Astrocyte (in vitro differentiated cells and primary cell): ENCODE data around the gene ARNT2. TPM values are rescaled to one million over a fixed set of nuclear protein-coding genes. Genes with fewer than 3 reads are reported as not detected.

Experiments
- DNase-seq: peaks from one replicate; pipeline ENCODE4 v3.0.0-alpha.2; 2010; ENCODE audit warnings: low read depth
- FAIRE-seq: peaks from 2 replicates; lab custom pipeline; 2011; peaks lifted over from hg19 to GRCh38; lab: Jason Lieb, UNC
- H2AFZ ChIP-seq: 2 replicates; pipeline ENCODE4 v1.6.0; 2012; ENCODE audit warnings: low read depth, low read length, inconsistent platforms
- H3K27ac ChIP-seq: 2 replicates; pipeline ENCODE4 v1.5.1; 2011; ENCODE audit warnings: low read depth, low read length, inconsistent platforms
- H3K27me3 ChIP-seq: 2 replicates; pipeline ENCODE4 v1.6.0; 2011; ENCODE audit warnings: low read length, inconsistent platforms; ENCODE audit not compliant: insufficient read depth
- H3K36me3 ChIP-seq: 2 replicates; pipeline ENCODE4 v1.5.1; 2011; ENCODE audit warnings: low read length, inconsistent platforms; ENCODE audit not compliant: insufficient read depth
- H3K4me1 ChIP-seq: 2 replicates; pipeline ENCODE4 v1.5.1; 2011; ENCODE audit warnings: low read length, inconsistent platforms; ENCODE audit not compliant: insufficient read depth
- H3K4me2 ChIP-seq: 2 replicates; pipeline ENCODE4 v1.6.0; 2012; ENCODE audit warnings: low read length, inconsistent platforms
- H3K4me3 ChIP-seq: 2 replicates; pipeline ENCODE4 v1.5.1; 2011; ENCODE audit warnings: low read depth, mild to moderate bottlenecking, low read length, inconsistent platforms; ENCODE audit not compliant: insufficient read depth
- H3K79me2 ChIP-seq: 2 replicates; pipeline ENCODE4 v1.6.0; 2012; ENCODE audit warnings: mild to moderate bottlenecking, low read length, inconsistent platforms; ENCODE audit not compliant: insufficient read depth
- H3K9ac ChIP-seq: 2 replicates; pipeline ENCODE4 v1.6.0; 2012; ENCODE audit warnings: mild to moderate bottlenecking, low read length, inconsistent platforms
- H3K9me3 ChIP-seq: 2 replicates; pipeline ENCODE4 v1.5.1; 2012; ENCODE audit warnings: low read depth, mild to moderate bottlenecking, low read length, inconsistent platforms; ENCODE audit not compliant: insufficient read depth
- H4K20me1 ChIP-seq: 2 replicates; pipeline ENCODE4 v1.6.0; 2012; ENCODE audit warnings: low read length, inconsistent platforms; ENCODE audit not compliant: insufficient read depth
- H3K27ac Mint-ChIP-seq: one replicate; pipeline ENCODE4 v1.8.0; 2021; ENCODE audit warnings: mild to moderate bottlenecking, mixed read lengths; ENCODE audit not compliant: unreplicated experiment
- H3K27me3 Mint-ChIP-seq: one replicate; pipeline ENCODE4 v1.8.0; 2021; ENCODE audit warnings: low read depth, mixed read lengths; ENCODE audit not compliant: unreplicated experiment
- H3K36me3 Mint-ChIP-seq: one replicate; pipeline ENCODE4 v1.8.0; 2021; ENCODE audit warnings: low read depth, mixed read lengths; ENCODE audit not compliant: unreplicated experiment
- H3K4me1 Mint-ChIP-seq: one replicate; pipeline ENCODE4 v1.8.0; 2021; ENCODE audit warnings: low read depth, mixed read lengths; ENCODE audit not compliant: unreplicated experiment
- H3K4me3 Mint-ChIP-seq: one replicate; pipeline ENCODE4 v1.8.0; 2021; ENCODE audit warnings: mild to moderate bottlenecking, moderate library complexity, mixed read lengths; ENCODE audit not compliant: unreplicated experiment
- H3K9me3 Mint-ChIP-seq: one replicate; pipeline ENCODE4 v1.8.0; 2021; ENCODE audit warnings: mild to moderate bottlenecking, mixed read lengths; ENCODE audit not compliant: unreplicated experiment
- EZH2 ChIP-seq: IDR thresholded peaks from 2 replicates; pipeline ENCODE4 v1.6.1; 2012; ENCODE audit warnings: mild to moderate bottlenecking, low read length, inconsistent platforms; ENCODE audit not compliant: insufficient read depth
- total RNA-seq: library from RNA; stranded (reverse); gene quantifications from 2 replicates; pipeline ENCODE4 v1.2.1, GENCODE V29; 2021
- TF ChIP-seq, protein P1 (sequence below): IDR thresholded peaks from 2 replicates; pipeline ENCODE4 v1.5.1; 2011; ENCODE audit warnings: low read depth, mild to moderate bottlenecking, inconsistent platforms, low read length, moderate library complexity; ENCODE audit not compliant: insufficient read depth

Gene ARNT2
- total RNA-seq, 1 donor from 2014 or later: 3.5 TPM

GRCh38 chr15:80594091-80594889 is 190.1 kb downstream of the ARNT2 start:
- no peaks in the 10 kb centered on the region for H3K4me1 Mint-ChIP-seq
- H3K9ac ChIP-seq: no peak overlapping the region
- peaks cover 4% of the 10 kb centered on the region for H3K9me3 Mint-ChIP-seq
- H3K27ac Mint-ChIP-seq: no peak overlapping the region
- H3K4me3 Mint-ChIP-seq: no peak overlapping the region
- FAIRE-seq (no peak), DNase-seq (no peak)
- no peaks in the 10 kb centered on the region for H3K36me3 ChIP-seq
- H3K27me3 ChIP-seq: no peaks in the 10 kb centered on the region
- H3K27me3 Mint-ChIP-seq: peaks cover 6% of the 10 kb centered on the region
- H3K4me1 ChIP-seq: peaks cover 15% of the 10 kb centered on the region
- no peak overlapping the region for H3K4me2 ChIP-seq
- no peaks in the 10 kb centered on the region for H3K9me3 ChIP-seq
- H3K36me3 Mint-ChIP-seq: no peaks in the 10 kb centered on the region
- no peak overlapping the region for H3K27ac ChIP-seq
- no peak overlapping the region for H3K4me3 ChIP-seq
- no peak overlapping the region for H2AFZ ChIP-seq
- no peaks in the 10 kb centered on the region for H3K79me2 ChIP-seq
- H4K20me1 ChIP-seq: no peaks in the 10 kb centered on the region
- TF ChIP-seq EZH2: no peak
- TF ChIP-seq, protein P1, sequence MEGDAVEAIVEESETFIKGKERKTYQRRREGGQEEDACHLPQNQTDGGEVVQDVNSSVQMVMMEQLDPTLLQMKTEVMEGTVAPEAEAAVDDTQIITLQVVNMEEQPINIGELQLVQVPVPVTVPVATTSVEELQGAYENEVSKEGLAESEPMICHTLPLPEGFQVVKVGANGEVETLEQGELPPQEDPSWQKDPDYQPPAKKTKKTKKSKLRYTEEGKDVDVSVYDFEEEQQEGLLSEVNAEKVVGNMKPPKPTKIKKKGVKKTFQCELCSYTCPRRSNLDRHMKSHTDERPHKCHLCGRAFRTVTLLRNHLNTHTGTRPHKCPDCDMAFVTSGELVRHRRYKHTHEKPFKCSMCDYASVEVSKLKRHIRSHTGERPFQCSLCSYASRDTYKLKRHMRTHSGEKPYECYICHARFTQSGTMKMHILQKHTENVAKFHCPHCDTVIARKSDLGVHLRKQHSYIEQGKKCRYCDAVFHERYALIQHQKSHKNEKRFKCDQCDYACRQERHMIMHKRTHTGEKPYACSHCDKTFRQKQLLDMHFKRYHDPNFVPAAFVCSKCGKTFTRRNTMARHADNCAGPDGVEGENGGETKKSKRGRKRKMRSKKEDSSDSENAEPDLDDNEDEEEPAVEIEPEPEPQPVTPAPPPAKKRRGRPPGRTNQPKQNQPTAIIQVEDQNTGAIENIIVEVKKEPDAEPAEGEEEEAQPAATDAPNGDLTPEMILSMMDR: no peak

GRCh38 chr15:80595396-80595795 is 191.2 kb downstream of the ARNT2 start:
- H3K9ac ChIP-seq: no peak overlapping the region
- no peaks in the 10 kb centered on the region for H3K9me3 ChIP-seq
- Mint-ChIP-seq H3K4me1 (no peaks in the 10 kb centered on the region), H3K9me3 (peaks cover 4% of the 10 kb centered on the region), H3K27ac (no peak overlapping the region), H3K4me3 (no peak overlapping the region), H3K36me3 (no peaks in the 10 kb centered on the region), H3K27me3 (peaks cover 6% of the 10 kb centered on the region)
- no peak for DNase-seq
- H3K4me1 ChIP-seq: peaks cover 13% of the 10 kb centered on the region
- no peak overlapping the region for H3K4me2 ChIP-seq
- H3K27me3 ChIP-seq: no peaks in the 10 kb centered on the region
- H3K36me3 ChIP-seq: no peaks in the 10 kb centered on the region
- no peaks in the 10 kb centered on the region for H3K79me2 ChIP-seq
- no peak overlapping the region for H3K27ac ChIP-seq
- no peak overlapping the region for H2AFZ ChIP-seq
- H3K4me3 ChIP-seq: no peak overlapping the region
- TF ChIP-seq, protein P1: no peak
- TF ChIP-seq EZH2: no peak
- no peaks in the 10 kb centered on the region for H4K20me1 ChIP-seq
- no peak for FAIRE-seq

- Histone ChIP-seq H3K9ac (no peak overlapping the region), H3K27me3 (no peaks in the 10 kb centered on the region), H3K4me2 (no peak overlapping the region), H2AFZ (no peak overlapping the region), H4K20me1 (no peaks in the 10 kb centered on the region), H3K36me3 (no peaks in the 10 kb centered on the region), H3K27ac (no peak overlapping the region), H3K4me3 (no peak overlapping the region), H3K79me2 (no peaks in the 10 kb centered on the region), H3K9me3 (no peaks in the 10 kb centered on the region), H3K4me1 (peaks cover 13% of the 10 kb centered on the region)
- no peak overlapping the region for H3K4me3 Mint-ChIP-seq
- peaks cover 4% of the 10 kb centered on the region for H3K9me3 Mint-ChIP-seq
- no peaks in the 10 kb centered on the region for H3K4me1 Mint-ChIP-seq
- H3K36me3 Mint-ChIP-seq: no peaks in the 10 kb centered on the region
- FAIRE-seq (no peak), DNase-seq (no peak)
- no peak overlapping the region for H3K27ac Mint-ChIP-seq
- H3K27me3 Mint-ChIP-seq: peaks cover 3% of the 10 kb centered on the region
- TF ChIP-seq, protein P1: no peak
- TF ChIP-seq EZH2: no peak
Observed at GRCh38 chr15:80596521-80596976, 192.4 kb downstream of the ARNT2 start.
